Measurements from ENCODE around the gene PTPRG.

PTPRG gene

GRCh38 chr3:62110443-62111225 is 549.3 kb downstream of the PTPRG start:
- DNase-seq (ENCODE audit: low read depth in 2 of 2): no peak

GRCh38 chr3:62113092-62113491 is 551.7 kb downstream of the PTPRG start:
- no peak for DNase-seq (ENCODE audit: low read depth in 2 of 2)

GRCh38 chr3:62114763-62115162 is 553.4 kb downstream of the PTPRG start:
- no peak for DNase-seq (ENCODE audit: low read depth in 2 of 2)

- DNase-seq (ENCODE audit: low read depth in 2 of 2): no peak
Measured at GRCh38 chr3:62117903-62118548, 556.7 kb downstream of the PTPRG start.

- DNase-seq (ENCODE audit: low read depth in 2 of 2): no peak
Measured at GRCh38 chr3:62119139-62119538, 557.8 kb downstream of the PTPRG start.

GRCh38 chr3:62122819-62123218 is 561.4 kb downstream of the PTPRG start:
- DNase-seq (ENCODE audit: low read depth in 2 of 2): no peak

- no peak for DNase-seq (ENCODE audit: low read depth in 2 of 2)
Measured at GRCh38 chr3:62125380-62125779, 564.0 kb downstream of the PTPRG start.

- no peak for DNase-seq (ENCODE audit: low read depth in 2 of 2)
Measured at GRCh38 chr3:62127116-62127515, 565.7 kb downstream of the PTPRG start.

- no peak for DNase-seq (ENCODE audit: low read depth in 2 of 2)
Measured at GRCh38 chr3:62128051-62128450, 566.7 kb downstream of the PTPRG start.

GRCh38 chr3:62128681-62129080 is 567.3 kb downstream of the PTPRG start:
- no peak for DNase-seq (ENCODE audit: low read depth in 2 of 2)

- DNase-seq (ENCODE audit: low read depth in 2 of 2): no peak
Measured at GRCh38 chr3:62131050-62131449, 569.7 kb downstream of the PTPRG start.

- no peak for DNase-seq (ENCODE audit: low read depth in 2 of 2)
Measured at GRCh38 chr3:62131620-62132019, 570.2 kb downstream of the PTPRG start.

GRCh38 chr3:62132027-62132602 is 570.7 kb downstream of the PTPRG start:
- no peak for DNase-seq (ENCODE audit: low read depth in 2 of 2)

GRCh38 chr3:62133015-62133414 is 571.6 kb downstream of the PTPRG start:
- no peak for DNase-seq (ENCODE audit: low read depth in 2 of 2)

GRCh38 chr3:62134061-62134496 is 572.7 kb downstream of the PTPRG start:
- DNase-seq (ENCODE audit: low read depth in 2 of 2): no peak

GRCh38 chr3:62135741-62136140 is 574.4 kb downstream of the PTPRG start:
- no peak for DNase-seq (ENCODE audit: low read depth in 2 of 2)

- no peak for DNase-seq (ENCODE audit: low read depth in 2 of 2)
Measured at GRCh38 chr3:62139957-62140356, 578.6 kb downstream of the PTPRG start.

GRCh38 chr3:62142331-62143085 is 581.1 kb downstream of the PTPRG start:
- no peak for DNase-seq (ENCODE audit: low read depth in 2 of 2)

GRCh38 chr3:62143843-62144450 is 582.6 kb downstream of the PTPRG start:
- DNase-seq (ENCODE audit: low read depth in 2 of 2): no peak

- no peak for DNase-seq (ENCODE audit: low read depth in 2 of 2)
Measured at GRCh38 chr3:62144482-62144881, 583.1 kb downstream of the PTPRG start.

GRCh38 chr3:62145086-62145757 is 583.9 kb downstream of the PTPRG start:
- DNase-seq (ENCODE audit: low read depth in 2 of 2): no peak

Data from activated CD4-positive, alpha-beta T cell treated with anti-CD3 and anti-CD28 coated beads for 24 hours (primary cell).